Measurements from ENCODE around the gene MAX. TPM values are rescaled to one million over a fixed set of nuclear protein-coding genes. Genes with fewer than 3 reads are reported as not detected.
"Not testable (repeated sequence)": the region's sequence is repeated elsewhere in the genome, so short reads cannot be mapped to it uniquely, and the experiment has no call there.

Gene MAX
- total RNA-seq, 1 donor from 2014 or later: 26.8 TPM

DNA sequence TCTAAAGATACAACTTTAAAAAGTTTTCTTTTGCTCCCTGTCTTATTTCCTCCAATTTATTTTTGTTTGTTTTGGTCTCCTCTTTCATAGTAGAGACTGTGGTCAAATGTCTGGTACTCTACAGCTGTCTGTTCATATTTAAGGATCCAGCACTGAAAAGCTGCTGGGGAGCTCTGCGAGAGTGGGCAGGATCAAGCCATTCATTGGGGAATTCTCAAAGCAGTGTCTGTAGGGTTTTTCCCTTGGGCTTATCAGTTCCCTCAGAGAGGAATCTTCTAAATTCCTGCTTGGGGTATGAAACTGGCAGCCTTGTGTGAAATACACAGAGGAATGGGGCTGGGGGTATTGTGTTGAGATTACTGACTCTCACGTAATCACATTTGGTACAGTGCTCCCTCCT, 63.4 kb downstream of the MAX start:
- H3K36me3 ChIP-seq: peaks cover 18 to 20% of the 10 kb centered on the region in 2 donors
- no peak for DNase-seq (ENCODE audit: low spot score in 2 of 2)
- intact Hi-C loops (cut with DNase I): no loop called here
- H3K27me3 ChIP-seq: no peaks in the 10 kb centered on the region
- H3K4me3 ChIP-seq: no peak overlapping the region
- H3K9me3 ChIP-seq: no peaks in the 10 kb centered on the region
- TF ChIP-seq, protein P1, sequence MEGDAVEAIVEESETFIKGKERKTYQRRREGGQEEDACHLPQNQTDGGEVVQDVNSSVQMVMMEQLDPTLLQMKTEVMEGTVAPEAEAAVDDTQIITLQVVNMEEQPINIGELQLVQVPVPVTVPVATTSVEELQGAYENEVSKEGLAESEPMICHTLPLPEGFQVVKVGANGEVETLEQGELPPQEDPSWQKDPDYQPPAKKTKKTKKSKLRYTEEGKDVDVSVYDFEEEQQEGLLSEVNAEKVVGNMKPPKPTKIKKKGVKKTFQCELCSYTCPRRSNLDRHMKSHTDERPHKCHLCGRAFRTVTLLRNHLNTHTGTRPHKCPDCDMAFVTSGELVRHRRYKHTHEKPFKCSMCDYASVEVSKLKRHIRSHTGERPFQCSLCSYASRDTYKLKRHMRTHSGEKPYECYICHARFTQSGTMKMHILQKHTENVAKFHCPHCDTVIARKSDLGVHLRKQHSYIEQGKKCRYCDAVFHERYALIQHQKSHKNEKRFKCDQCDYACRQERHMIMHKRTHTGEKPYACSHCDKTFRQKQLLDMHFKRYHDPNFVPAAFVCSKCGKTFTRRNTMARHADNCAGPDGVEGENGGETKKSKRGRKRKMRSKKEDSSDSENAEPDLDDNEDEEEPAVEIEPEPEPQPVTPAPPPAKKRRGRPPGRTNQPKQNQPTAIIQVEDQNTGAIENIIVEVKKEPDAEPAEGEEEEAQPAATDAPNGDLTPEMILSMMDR (IDR thresholded peaks at IDR 0.05): no peak
- peaks cover 0 to 2% of the 10 kb centered on the region in 2 donors for H3K4me1 ChIP-seq
- no peak overlapping the region for H3K27ac ChIP-seq

DNA sequence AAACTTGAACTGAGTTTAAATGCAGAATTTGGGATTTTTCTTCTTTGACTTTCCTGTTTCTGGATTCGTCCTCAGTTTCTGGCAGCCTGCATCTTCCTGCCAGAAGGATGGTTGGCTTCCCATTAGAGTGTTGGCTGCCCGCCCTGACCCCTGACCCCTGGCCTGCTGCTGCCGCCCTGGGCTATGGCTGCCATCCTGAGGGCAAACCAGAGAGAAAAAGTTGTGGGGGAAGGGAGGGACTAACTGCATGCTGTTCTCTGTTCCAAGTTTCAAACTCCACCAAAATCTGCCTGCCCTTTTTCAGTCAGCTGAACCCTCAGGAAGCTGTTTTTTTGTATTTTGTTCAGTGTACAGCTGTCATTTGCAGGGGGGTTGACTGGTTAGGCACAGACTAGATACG, 67.3 kb downstream of the MAX start:
- Histone ChIP-seq H3K27me3 (no peaks in the 10 kb centered on the region), H3K9me3 (no peaks in the 10 kb centered on the region), H3K27ac (peak overlapping the region; percentile 39 to 57), H3K4me1 (peaks cover 0 to 2% of the 10 kb centered on the region in 2 donors), H3K4me3 (no peak overlapping the region), H3K36me3 (peaks cover 5 to 19% of the 10 kb centered on the region in 2 donors)
- TF ChIP-seq, protein P1 (IDR thresholded peaks at IDR 0.05): no peak
- no peak for DNase-seq (ENCODE audit: low spot score in 2 of 2)
- intact Hi-C loops (cut with DNase I): no loop called here

DNA sequence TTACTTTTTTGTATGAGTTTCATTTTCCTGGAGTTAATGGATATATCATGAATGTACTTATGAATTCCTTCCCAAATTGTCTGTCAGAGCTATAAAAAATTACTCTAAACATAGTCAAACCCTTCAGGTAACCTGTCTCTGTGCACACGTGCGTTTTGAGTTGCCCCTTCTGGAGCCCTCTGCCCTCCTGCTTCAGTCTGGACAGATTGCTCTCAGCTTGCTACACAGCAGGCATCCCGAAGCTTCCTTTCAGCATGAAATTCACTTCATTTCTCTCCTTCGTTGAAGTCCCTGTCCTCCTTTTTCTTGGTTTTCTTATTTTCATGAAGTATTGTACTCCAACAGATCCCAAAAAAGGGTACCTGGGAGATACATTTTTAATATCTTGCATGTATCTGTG, 68.3 kb downstream of the MAX start:
- TF ChIP-seq, protein P1 (IDR thresholded peaks at IDR 0.05): no peak
- H3K27ac ChIP-seq: peak overlapping the region in 1 of 2 donors; percentile 24
- no peak overlapping the region for H3K4me3 ChIP-seq
- H3K27me3 ChIP-seq: no peaks in the 10 kb centered on the region
- peaks cover 5 to 26% of the 10 kb centered on the region in 2 donors for H3K36me3 ChIP-seq
- no peaks in the 10 kb centered on the region for H3K9me3 ChIP-seq
- H3K4me1 ChIP-seq: peaks cover 0 to 2% of the 10 kb centered on the region in 2 donors
- intact Hi-C loops (cut with DNase I): no loop called here
- no peak for DNase-seq (ENCODE audit: low spot score in 2 of 2)

DNA sequence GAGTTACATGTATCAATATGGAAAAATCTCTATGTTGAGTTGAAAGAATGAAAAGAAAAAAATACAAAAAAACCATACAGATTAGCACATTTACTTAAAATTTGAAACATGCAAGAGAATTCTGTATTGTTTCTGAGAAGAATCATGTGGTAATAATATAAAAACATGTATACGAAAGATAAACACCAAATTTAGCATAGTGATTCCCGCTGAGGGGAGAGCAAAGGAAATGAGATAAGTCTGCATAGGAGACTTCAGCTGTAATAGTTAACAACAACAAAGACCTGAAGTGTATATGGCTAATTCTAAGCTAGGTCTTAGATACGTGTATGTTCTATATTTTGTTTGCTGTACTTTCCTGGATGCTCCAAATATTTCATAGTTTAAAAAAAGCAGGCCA, 69.1 kb downstream of the MAX start:
- DNase-seq (ENCODE audit: low spot score in 2 of 2): no peak
- TF ChIP-seq, protein P1 (IDR thresholded peaks at IDR 0.05): no peak
- Histone ChIP-seq H3K36me3 (peaks cover 5 to 35% of the 10 kb centered on the region in 2 donors), H3K4me1 (peaks cover 0 to 2% of the 10 kb centered on the region in 2 donors), H3K27ac (no peak overlapping the region), H3K27me3 (no peaks in the 10 kb centered on the region), H3K9me3 (no peaks in the 10 kb centered on the region), H3K4me3 (no peak overlapping the region)
- intact Hi-C loops (cut with DNase I): no loop called here

DNA sequence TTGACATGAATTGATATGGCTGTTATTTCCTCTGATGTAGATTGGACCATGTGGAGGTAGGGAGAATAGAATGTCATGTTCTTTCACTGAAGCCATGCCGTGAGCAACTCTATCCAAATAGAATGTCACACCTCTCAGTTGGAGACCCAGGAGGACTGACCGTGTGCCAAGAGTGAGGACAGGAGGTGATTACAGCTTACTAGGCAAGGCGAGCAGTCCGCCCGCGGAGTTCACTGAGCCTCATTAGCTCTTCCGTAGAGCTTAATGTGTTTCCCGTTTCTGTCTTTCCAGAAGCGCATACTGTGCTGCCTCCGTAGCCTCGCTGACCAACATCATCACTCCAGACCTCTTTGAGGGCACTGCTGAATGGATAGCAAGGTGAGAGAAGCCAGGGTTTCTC, 70.0 kb downstream of the MAX start:
- TF ChIP-seq, protein P1 (IDR thresholded peaks at IDR 0.05): no peak
- DNase-seq (ENCODE audit: low spot score in 2 of 2): no peak
- Histone ChIP-seq H3K36me3 (peaks cover 13 to 43% of the 10 kb centered on the region in 2 donors), H3K4me1 (peaks cover 0 to 2% of the 10 kb centered on the region in 2 donors), H3K27ac (no peak overlapping the region), H3K9me3 (no peaks in the 10 kb centered on the region), H3K4me3 (no peak overlapping the region), H3K27me3 (no peaks in the 10 kb centered on the region)
- intact Hi-C loops (cut with DNase I): no loop called here

DNA sequence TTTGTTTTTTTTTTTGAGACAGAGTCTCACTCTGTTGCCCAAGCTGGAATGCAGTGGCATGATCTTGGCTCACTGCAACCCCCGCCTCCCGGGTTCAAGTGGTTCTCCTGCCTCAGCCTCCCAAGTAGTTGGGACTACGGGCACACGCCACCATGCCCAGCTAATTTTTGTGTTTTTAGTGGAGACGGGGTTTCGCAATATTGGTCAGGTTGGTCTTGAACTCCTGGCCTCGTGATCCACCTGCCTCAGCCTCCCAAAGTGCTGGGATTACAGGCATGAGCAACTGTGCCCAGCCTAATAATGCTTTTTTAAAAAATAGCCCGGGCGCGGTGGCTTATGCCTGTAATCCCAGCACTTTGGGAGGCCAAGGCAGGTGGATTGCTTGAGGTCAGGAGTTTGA, 71.0 kb downstream of the MAX start:
- H3K4me1 ChIP-seq; H3K4me3 ChIP-seq; H3K9me3 ChIP-seq; DNase-seq (ENCODE audit: low spot score in 2 of 2); H3K27me3 ChIP-seq; intact Hi-C loops (cut with DNase I); H3K27ac ChIP-seq: not testable (repeated sequence)
- peaks cover 14 to 45% of the 10 kb centered on the region in 2 donors for H3K36me3 ChIP-seq
